ENCODE measurements around the gene HSD17B12. TPM values are rescaled to one million over a fixed set of nuclear protein-coding genes. Genes with fewer than 3 reads are reported as not detected.

HSD17B12 gene
- total RNA-seq, 1 donor from 2014 or later = 48.4 TPM

DNA sequence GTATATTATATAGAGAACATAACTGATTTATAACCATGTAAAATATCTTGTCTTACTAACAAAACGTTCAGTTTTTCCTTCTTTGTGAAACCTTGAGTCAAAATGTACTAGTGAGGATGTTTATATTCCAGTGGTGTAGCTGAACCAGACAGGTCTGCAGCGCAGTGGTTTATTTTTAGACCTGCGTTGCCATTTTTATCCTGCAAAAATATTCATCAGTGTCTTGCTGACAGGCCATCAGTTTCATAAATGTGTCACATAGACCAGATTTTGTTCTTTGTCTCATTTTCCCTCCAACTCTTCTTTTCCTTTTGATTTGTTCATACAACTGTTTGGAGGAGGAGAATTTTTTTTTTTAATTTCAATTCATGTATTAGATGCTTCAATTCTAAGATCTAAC is 43.1 kb downstream of the HSD17B12 start:
- H3K27ac ChIP-seq = no peak overlapping the region
- TF ChIP-seq, protein P1, sequence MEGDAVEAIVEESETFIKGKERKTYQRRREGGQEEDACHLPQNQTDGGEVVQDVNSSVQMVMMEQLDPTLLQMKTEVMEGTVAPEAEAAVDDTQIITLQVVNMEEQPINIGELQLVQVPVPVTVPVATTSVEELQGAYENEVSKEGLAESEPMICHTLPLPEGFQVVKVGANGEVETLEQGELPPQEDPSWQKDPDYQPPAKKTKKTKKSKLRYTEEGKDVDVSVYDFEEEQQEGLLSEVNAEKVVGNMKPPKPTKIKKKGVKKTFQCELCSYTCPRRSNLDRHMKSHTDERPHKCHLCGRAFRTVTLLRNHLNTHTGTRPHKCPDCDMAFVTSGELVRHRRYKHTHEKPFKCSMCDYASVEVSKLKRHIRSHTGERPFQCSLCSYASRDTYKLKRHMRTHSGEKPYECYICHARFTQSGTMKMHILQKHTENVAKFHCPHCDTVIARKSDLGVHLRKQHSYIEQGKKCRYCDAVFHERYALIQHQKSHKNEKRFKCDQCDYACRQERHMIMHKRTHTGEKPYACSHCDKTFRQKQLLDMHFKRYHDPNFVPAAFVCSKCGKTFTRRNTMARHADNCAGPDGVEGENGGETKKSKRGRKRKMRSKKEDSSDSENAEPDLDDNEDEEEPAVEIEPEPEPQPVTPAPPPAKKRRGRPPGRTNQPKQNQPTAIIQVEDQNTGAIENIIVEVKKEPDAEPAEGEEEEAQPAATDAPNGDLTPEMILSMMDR (IDR thresholded peaks at IDR 0.05) = no peak
- TF ChIP-seq POLR2AphosphoS5 (IDR thresholded peaks at IDR 0.05; ENCODE audit: insufficient read depth in 1 of 2, low read depth in 1 of 2) (no peak), POLR2A (IDR thresholded peaks at IDR 0.05) (no peak)
- no peaks in the 10 kb centered on the region for H3K4me1 ChIP-seq
- no peaks in the 10 kb centered on the region for H3K27me3 ChIP-seq
- H3K36me3 ChIP-seq = no peaks in the 10 kb centered on the region
- no peak for DNase-seq (ENCODE audit: extremely low spot score in 2 of 2)
- intact Hi-C loops (cut with DNase I) = no loop called here
- no peaks in the 10 kb centered on the region for H3K9me3 ChIP-seq
- H3K4me3 ChIP-seq = no peak overlapping the region

DNA sequence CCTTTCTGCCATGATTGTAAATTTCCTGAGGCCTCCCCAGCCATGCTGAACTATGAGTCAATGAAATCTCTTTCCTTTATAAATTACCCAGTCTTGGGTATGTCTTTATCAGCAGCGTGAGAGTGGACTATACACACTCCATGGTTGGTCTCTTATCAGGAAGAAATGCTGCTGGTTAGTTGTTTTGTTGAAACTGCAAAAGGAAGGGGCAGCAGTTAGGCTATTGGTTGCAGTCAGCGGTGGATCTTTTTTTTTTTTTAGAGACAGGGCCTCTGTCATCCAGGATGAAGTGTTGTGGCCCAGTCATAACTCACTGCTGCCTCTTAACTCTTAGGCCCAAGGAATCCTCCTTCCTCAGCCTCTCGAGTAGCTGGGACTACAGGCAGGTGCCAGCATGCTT is 51.7 kb downstream of the HSD17B12 start:
- H3K9me3 ChIP-seq = no peaks in the 10 kb centered on the region
- intact Hi-C loops (cut with DNase I) = no loop called here
- TF ChIP-seq POLR2AphosphoS5 (IDR thresholded peaks at IDR 0.05; ENCODE audit: insufficient read depth in 1 of 2, low read depth in 1 of 2) (no peak), POLR2A (IDR thresholded peaks at IDR 0.05) (no peak)
- TF ChIP-seq, protein P1 (IDR thresholded peaks at IDR 0.05) = no peak
- H3K27ac ChIP-seq = no peak overlapping the region
- no peaks in the 10 kb centered on the region for H3K27me3 ChIP-seq
- H3K4me3 ChIP-seq = no peak overlapping the region
- peaks cover 0 to 12% of the 10 kb centered on the region in 2 donors for H3K36me3 ChIP-seq
- peaks cover 17% of the 10 kb centered on the region for H3K4me1 ChIP-seq
- DNase-seq (ENCODE audit: extremely low spot score in 2 of 2) = no peak

DNA sequence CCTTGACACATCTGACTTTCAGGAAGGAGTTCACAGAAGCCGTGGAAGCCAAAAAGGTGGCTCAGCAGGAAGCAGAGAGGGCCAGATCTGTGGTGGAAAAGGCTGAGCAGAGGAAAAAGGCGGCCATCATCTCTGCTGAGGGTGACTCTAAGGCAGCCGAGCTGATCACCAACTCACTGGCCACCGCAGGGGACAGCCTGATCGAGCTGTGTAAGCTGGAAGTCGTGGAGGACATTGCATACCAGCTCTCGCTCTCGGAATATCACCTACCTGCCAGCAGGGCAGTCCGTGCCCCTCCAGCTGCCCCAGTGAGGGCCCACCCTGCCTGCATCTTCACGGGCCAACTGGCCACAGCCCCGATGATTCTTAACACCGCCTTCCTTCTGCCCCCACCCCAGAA is 53.7 kb downstream of the HSD17B12 start:
- no peaks in the 10 kb centered on the region for H3K27me3 ChIP-seq
- H3K9me3 ChIP-seq = no peaks in the 10 kb centered on the region
- intact Hi-C loops (cut with DNase I) = no loop called here
- no peak overlapping the region for H3K27ac ChIP-seq
- DNase-seq (ENCODE audit: extremely low spot score in 2 of 2) = no peak
- H3K4me1 ChIP-seq = peaks cover 32% of the 10 kb centered on the region
- peaks cover 0 to 12% of the 10 kb centered on the region in 2 donors for H3K36me3 ChIP-seq
- no peak for TF ChIP-seq POLR2A (IDR thresholded peaks at IDR 0.05)
- no peak for TF ChIP-seq POLR2AphosphoS5 (IDR thresholded peaks at IDR 0.05; ENCODE audit: insufficient read depth in 1 of 2, low read depth in 1 of 2)
- TF ChIP-seq, protein P1 (IDR thresholded peaks at IDR 0.05) = no peak
- no peak overlapping the region for H3K4me3 ChIP-seq

DNA sequence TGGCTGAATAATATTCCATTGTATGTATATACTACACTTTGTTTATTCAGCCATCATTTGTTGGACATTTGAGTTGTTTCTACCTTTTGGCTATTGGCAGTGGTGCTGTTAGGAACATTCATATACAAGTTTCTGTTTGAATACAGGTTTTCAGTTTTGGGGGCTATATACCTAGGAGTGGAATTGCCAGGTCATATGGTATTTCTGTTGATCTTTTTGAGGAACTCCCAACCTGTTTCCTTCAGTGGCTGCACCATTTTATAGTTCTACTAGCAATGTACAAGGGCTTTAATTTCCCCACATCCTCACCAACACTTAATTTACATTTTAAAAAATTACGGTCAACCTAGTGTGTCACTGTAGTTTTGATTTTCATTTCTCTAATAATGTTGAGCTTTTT is 54.6 kb downstream of the HSD17B12 start:
- H3K4me3 ChIP-seq = no peak overlapping the region
- no peak for DNase-seq (ENCODE audit: extremely low spot score in 2 of 2)
- intact Hi-C loops (cut with DNase I) = no loop called here
- TF ChIP-seq, protein P1 (IDR thresholded peaks at IDR 0.05) = no peak
- no peak for TF ChIP-seq POLR2A (IDR thresholded peaks at IDR 0.05)
- TF ChIP-seq POLR2AphosphoS5 (IDR thresholded peaks at IDR 0.05; ENCODE audit: insufficient read depth in 1 of 2, low read depth in 1 of 2) = no peak
- H3K36me3 ChIP-seq = peaks cover 0 to 12% of the 10 kb centered on the region in 2 donors
- peaks cover 32% of the 10 kb centered on the region for H3K4me1 ChIP-seq
- no peaks in the 10 kb centered on the region for H3K27me3 ChIP-seq
- no peaks in the 10 kb centered on the region for H3K9me3 ChIP-seq
- no peak overlapping the region for H3K27ac ChIP-seq

DNA sequence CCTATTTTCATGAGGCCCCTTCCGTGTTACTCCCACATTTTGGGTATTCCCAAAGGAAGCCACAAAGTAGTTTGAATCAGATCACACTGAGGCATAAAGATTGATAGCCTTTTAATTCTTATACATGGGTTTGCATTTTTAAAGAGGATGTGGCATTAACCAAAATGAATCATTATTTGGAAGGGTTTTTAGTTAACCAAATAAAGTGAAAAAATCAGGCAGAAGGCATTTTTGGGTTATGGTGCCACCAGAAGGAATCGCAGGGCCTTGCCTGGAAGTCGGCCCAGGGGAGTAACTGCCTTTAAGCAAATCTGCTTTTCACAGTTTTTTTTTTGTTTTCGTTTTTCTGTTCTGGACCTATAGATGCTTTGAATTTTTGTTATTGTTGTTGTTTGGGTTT is 55.4 kb downstream of the HSD17B12 start:
- no peak for TF ChIP-seq POLR2A (IDR thresholded peaks at IDR 0.05)
- no peak for TF ChIP-seq POLR2AphosphoS5 (IDR thresholded peaks at IDR 0.05; ENCODE audit: insufficient read depth in 1 of 2, low read depth in 1 of 2)
- TF ChIP-seq, protein P1 (IDR thresholded peaks at IDR 0.05) = no peak
- Histone ChIP-seq H3K4me3 (no peak overlapping the region), H3K4me1 (peaks cover 32% of the 10 kb centered on the region), H3K27ac (no peak overlapping the region), H3K36me3 (peaks cover 0 to 12% of the 10 kb centered on the region in 2 donors), H3K27me3 (no peaks in the 10 kb centered on the region), H3K9me3 (no peaks in the 10 kb centered on the region)
- DNase-seq (ENCODE audit: extremely low spot score in 2 of 2) = no peak
- intact Hi-C loops (cut with DNase I) = no loop called here
